Measurements from ENCODE around the gene BUD13.

- TF ChIP-seq POLR2A (IDR thresholded peaks at IDR 0.05; ENCODE audit: low read length), result no peak
- TF ChIP-seq GATA1 (IDR thresholded peaks at IDR 0.05; ENCODE audit: low read depth, low read length), result no peak
Observed at GRCh38 chr11:116786326-116786725, 13.5 kb upstream of the BUD13 start.
